ENCODE data around the gene GNRH2. TPM values are rescaled to one million over a fixed set of nuclear protein-coding genes. Genes with fewer than 3 reads are reported as not detected.
"Not testable (repeated sequence)": the region's sequence is repeated elsewhere in the genome, so short reads cannot be mapped to it uniquely, and the experiment has no call there.

GNRH2 gene, protein sequence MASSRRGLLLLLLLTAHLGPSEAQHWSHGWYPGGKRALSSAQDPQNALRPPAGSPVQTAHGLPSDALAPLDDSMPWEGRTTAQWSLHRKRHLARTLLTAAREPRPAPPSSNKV
- total RNA-seq = 1.7 and 2.7 TPM in 2 replicates

GRCh38 chr20:3043322-3043721 is at the start of gene GNRH2:
TSS of gene GNRH2 (plus strand) at chr20:3043622. CDS start at chr20:3044415, 793 bp downstream.
- Mint-ChIP-seq H3K4me3 (no peak within 1 kb of the TSS), H3K9me3 (no peaks in the 10 kb centered on the region), H3K27ac (no peak within 1 kb of the TSS), H3K36me3 (ENCODE audit: low read depth) (peaks cover 41% of the 10 kb centered on the region), H3K27me3 (no peaks in the 10 kb centered on the region), H3K4me1 (peaks cover 24% of the 10 kb centered on the region)
- no peak for DNase-seq
- intact Hi-C loops (cut with micrococcal nuclease) = no loop called here

GRCh38 chr20:2995796-2996195 is 47.6 kb upstream of the GNRH2 start:
- Mint-ChIP-seq H3K4me3 (no peak overlapping the region), H3K4me1 (peaks cover 4% of the 10 kb centered on the region), H3K27ac (no peak overlapping the region), H3K9me3 (no peaks in the 10 kb centered on the region), H3K36me3 (ENCODE audit: low read depth) (peaks cover 48% of the 10 kb centered on the region), H3K27me3 (no peaks in the 10 kb centered on the region)
- intact Hi-C loops (cut with micrococcal nuclease) = no loop called here
- no peak for DNase-seq

- H3K27ac Mint-ChIP-seq = no peak overlapping the region
These were observed 44.7 kb upstream of the GNRH2 start for GRCh38 chr20:2998728-2999127.

GRCh38 chr20:3000852-3001523 is 42.4 kb upstream of the GNRH2 start:
- intact Hi-C loops (cut with micrococcal nuclease) = loop anchor here (1.0 to 5.0 kb wide), 3 partner anchors 149 to 314 kb away; no protein-coding TSS in a partner anchor
- Mint-ChIP-seq H3K4me3 (no peak overlapping the region), H3K27ac (no peak overlapping the region), H3K4me1 (no peaks in the 10 kb centered on the region), H3K9me3 (no peaks in the 10 kb centered on the region), H3K27me3 (no peaks in the 10 kb centered on the region), H3K36me3 (ENCODE audit: low read depth) (peaks cover 30% of the 10 kb centered on the region)
- peak; percentile 75 for DNase-seq

More at GRCh38 chr20:2998728-2999127, 44.7 kb upstream of the GNRH2 start:
- Mint-ChIP-seq H3K4me1 (peaks cover 2% of the 10 kb centered on the region), H3K36me3 (ENCODE audit: low read depth) (peaks cover 30% of the 10 kb centered on the region), H3K9me3 (no peaks in the 10 kb centered on the region), H3K27me3 (no peaks in the 10 kb centered on the region), H3K4me3 (no peak overlapping the region)
- DNase-seq = no peak
- intact Hi-C loops (cut with micrococcal nuclease) = no loop called here

- DNase-seq = no peak
- H3K27me3 Mint-ChIP-seq = no peaks in the 10 kb centered on the region
- H3K4me1 Mint-ChIP-seq = peaks cover 3% of the 10 kb centered on the region
- no peak overlapping the region for H3K27ac Mint-ChIP-seq
- H3K4me3 Mint-ChIP-seq = no peak overlapping the region
- no peaks in the 10 kb centered on the region for H3K9me3 Mint-ChIP-seq
- H3K36me3 Mint-ChIP-seq (ENCODE audit: low read depth) = peaks cover 36% of the 10 kb centered on the region
- intact Hi-C loops (cut with micrococcal nuclease) = loop anchor here (5.0 kb wide), 2 partner anchors 251 to 316 kb away; no protein-coding TSS in a partner anchor
These were observed 40.0 kb upstream of the GNRH2 start for GRCh38 chr20:3003416-3003815.

GRCh38 chr20:3010985-3011723 is 32.3 kb upstream of the GNRH2 start:
- intact Hi-C loops (cut with micrococcal nuclease) = loop anchor here (1.0 to 5.0 kb wide), 3 partner anchors 27 to 139 kb away; partner anchors contain the start of gene PTPRA
- peaks cover 57% of the 10 kb centered on the region for H3K36me3 Mint-ChIP-seq (ENCODE audit: low read depth)
- H3K9me3 Mint-ChIP-seq = no peaks in the 10 kb centered on the region
- DNase-seq = peak; percentile 72
- peak overlapping the region; percentile 22 for H3K4me3 Mint-ChIP-seq
- peaks cover 50% of the 10 kb centered on the region for H3K4me1 Mint-ChIP-seq
- H3K27ac Mint-ChIP-seq = peak overlapping the region; percentile 86
- H3K27me3 Mint-ChIP-seq = no peaks in the 10 kb centered on the region

GRCh38 chr20:3011752-3012151 is 31.7 kb upstream of the GNRH2 start:
- Mint-ChIP-seq H3K27ac (peak overlapping the region; percentile 86), H3K36me3 (ENCODE audit: low read depth) (peaks cover 59% of the 10 kb centered on the region), H3K27me3 (no peaks in the 10 kb centered on the region), H3K9me3 (no peaks in the 10 kb centered on the region), H3K4me3 (peak overlapping the region; percentile 55), H3K4me1 (peaks cover 54% of the 10 kb centered on the region)
- intact Hi-C loops (cut with micrococcal nuclease) = loop anchor here (1.0 to 5.0 kb wide), 3 partner anchors 27 to 139 kb away; partner anchors contain the start of gene PTPRA
- DNase-seq = peak; percentile 73

DNA sequence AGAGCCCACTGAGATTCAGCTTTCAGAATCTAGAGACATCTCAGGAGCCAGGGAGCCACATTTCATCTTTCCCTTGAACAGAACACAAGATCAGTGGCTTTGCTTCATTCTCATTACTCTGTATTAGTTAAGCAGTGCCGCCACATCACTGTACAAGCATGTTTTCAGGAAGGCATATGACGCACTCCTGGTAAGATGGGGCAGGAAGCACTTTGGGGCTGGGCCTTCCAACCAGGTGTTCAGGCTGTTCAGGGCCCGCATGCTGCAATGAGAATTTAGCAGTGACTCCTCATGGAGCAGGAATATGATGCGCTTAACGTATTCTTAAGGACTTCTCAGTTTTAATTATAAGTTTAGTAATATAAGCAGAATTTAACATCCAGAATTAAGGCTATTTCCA is 29.7 kb upstream of the GNRH2 start:
- Mint-ChIP-seq H3K27ac (peak overlapping the region; percentile 57), H3K4me3 (no peak overlapping the region), H3K9me3 (no peaks in the 10 kb centered on the region), H3K36me3 (ENCODE audit: low read depth) (peaks cover 56% of the 10 kb centered on the region), H3K27me3 (no peaks in the 10 kb centered on the region), H3K4me1 (peaks cover 54% of the 10 kb centered on the region)
- no peak for DNase-seq
- intact Hi-C loops (cut with micrococcal nuclease) = loop anchor here (1.0 to 5.0 kb wide), 3 partner anchors 18 to 141 kb away; partner anchors contain the start of genes MRPS26 and PTPRA

DNA sequence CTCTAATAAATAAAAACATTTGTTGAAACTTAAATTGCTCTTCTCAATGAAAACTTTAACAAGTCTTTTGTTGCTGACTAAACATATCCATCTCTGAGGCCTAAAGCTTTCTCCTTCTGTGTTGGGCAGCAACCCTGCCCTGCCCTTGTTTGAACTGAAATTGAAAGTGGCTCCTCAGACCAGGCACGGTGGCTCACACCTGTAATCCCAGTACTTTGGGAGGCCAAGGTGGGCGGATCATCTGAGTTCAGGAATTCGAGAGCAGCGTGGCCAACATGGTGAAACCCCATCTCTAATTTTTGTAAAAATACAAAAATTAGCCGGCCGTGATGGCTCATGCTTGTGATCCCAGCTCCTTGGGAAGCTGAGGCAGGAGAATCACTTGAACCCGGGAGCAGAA is 29.2 kb upstream of the GNRH2 start:
- no peak for DNase-seq
- Mint-ChIP-seq H3K4me3 (no peak overlapping the region), H3K27me3 (no peaks in the 10 kb centered on the region), H3K36me3 (ENCODE audit: low read depth) (peaks cover 51% of the 10 kb centered on the region), H3K4me1 (peaks cover 50% of the 10 kb centered on the region), H3K9me3 (no peaks in the 10 kb centered on the region), H3K27ac (peak overlapping the region; percentile 91)
- intact Hi-C loops (cut with micrococcal nuclease) = loop anchor here (1.0 to 5.0 kb wide), 3 partner anchors 17 to 142 kb away; partner anchors contain the start of genes MRPS26 and PTPRA

GRCh38 chr20:3014662-3015061 is 28.8 kb upstream of the GNRH2 start:
- DNase-seq = peak; percentile 64
- peaks cover 49% of the 10 kb centered on the region for H3K36me3 Mint-ChIP-seq (ENCODE audit: low read depth)
- H3K27me3 Mint-ChIP-seq = no peaks in the 10 kb centered on the region
- H3K4me1 Mint-ChIP-seq = peaks cover 47% of the 10 kb centered on the region
- H3K27ac Mint-ChIP-seq = peak overlapping the region; percentile 91
- H3K9me3 Mint-ChIP-seq = no peaks in the 10 kb centered on the region
- H3K4me3 Mint-ChIP-seq = peak overlapping the region; percentile 41
- intact Hi-C loops (cut with micrococcal nuclease) = loop anchor here (1.0 to 5.0 kb wide), 4 partner anchors 17 to 142 kb away; partner anchors contain the start of genes MRPS26 and PTPRA

DNA sequence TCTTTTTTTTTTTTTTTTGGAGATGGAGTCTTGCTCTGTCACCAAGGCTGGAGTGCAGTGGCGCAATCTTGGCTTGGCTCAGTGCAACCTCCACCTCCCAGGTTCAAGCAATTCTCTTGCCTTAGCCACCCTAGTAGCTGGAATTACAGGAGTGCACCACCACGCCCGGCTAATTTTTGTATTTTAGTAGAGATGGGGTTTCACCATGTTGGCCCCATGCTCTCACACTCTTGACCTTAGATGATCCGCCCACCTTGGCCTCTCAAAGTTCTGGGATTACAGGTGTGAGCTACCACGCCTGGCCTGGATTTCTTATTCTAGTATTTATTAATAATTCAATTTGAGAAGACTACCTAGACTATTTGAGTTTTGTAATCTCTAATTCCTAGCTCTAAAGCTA is 28.1 kb upstream of the GNRH2 start:
- H3K27me3 Mint-ChIP-seq, DNase-seq, H3K9me3 Mint-ChIP-seq: not testable (repeated sequence)
- Mint-ChIP-seq H3K27ac (peak overlapping the region; percentile 91), H3K36me3 (ENCODE audit: low read depth) (peaks cover 44% of the 10 kb centered on the region), H3K4me1 (peaks cover 47% of the 10 kb centered on the region), H3K4me3 (peak overlapping the region; percentile 41)
- intact Hi-C loops (cut with micrococcal nuclease) = loop anchor here (1.0 kb wide), 1 partner anchor 31 kb away; no protein-coding TSS in a partner anchor

- intact Hi-C loops (cut with micrococcal nuclease) = no loop called here
- Mint-ChIP-seq H3K27me3 (no peaks in the 10 kb centered on the region), H3K4me3 (no peak overlapping the region), H3K27ac (peak overlapping the region; percentile 43), H3K36me3 (ENCODE audit: low read depth) (peaks cover 64% of the 10 kb centered on the region), H3K4me1 (peaks cover 5% of the 10 kb centered on the region), H3K9me3 (no peaks in the 10 kb centered on the region)
- DNase-seq = no peak
These were observed 22.1 kb upstream of the GNRH2 start for GRCh38 chr20:3021327-3021726.

DNA sequence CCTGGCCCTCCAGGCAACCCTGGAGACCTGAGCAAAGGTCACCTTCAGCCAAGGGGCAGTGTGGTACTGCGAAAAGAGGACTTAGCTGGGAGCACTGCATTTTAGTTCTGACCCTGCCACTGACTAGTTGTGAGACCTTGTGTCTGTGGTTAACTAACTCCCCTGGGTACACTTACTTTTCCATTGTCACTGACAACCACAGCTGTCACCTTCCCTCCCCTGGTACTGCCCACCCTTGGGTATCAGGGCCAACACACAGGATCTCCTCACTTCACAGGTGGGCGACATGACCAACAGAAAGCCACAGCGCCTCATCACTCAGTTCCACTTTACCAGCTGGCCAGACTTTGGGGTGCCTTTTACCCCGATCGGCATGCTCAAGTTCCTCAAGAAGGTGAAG is 21.6 kb upstream of the GNRH2 start:
- no peaks in the 10 kb centered on the region for H3K27me3 Mint-ChIP-seq
- H3K9me3 Mint-ChIP-seq = no peaks in the 10 kb centered on the region
- H3K4me3 Mint-ChIP-seq = no peak overlapping the region
- peak overlapping the region; percentile 43 for H3K27ac Mint-ChIP-seq
- peaks cover 3% of the 10 kb centered on the region for H3K4me1 Mint-ChIP-seq
- intact Hi-C loops (cut with micrococcal nuclease) = no loop called here
- H3K36me3 Mint-ChIP-seq (ENCODE audit: low read depth) = peaks cover 65% of the 10 kb centered on the region
- no peak for DNase-seq

All from activated CD4-positive, alpha-beta T cell treated with anti-CD3 and anti-CD28 coated beads, Interleukin-2, amount 10 ng/mL, durations not matched to agents 24 days and 14 days (primary cell).